Activated CD4-positive, alpha-beta T cell treated with anti-CD3 and anti-CD28 coated beads, Interleukin-2, amount 10 ng/mL, durations not matched to agents 24 days and 14 days (primary cell): ENCODE measurements around the gene GJC2. TPM values are rescaled to one million over a fixed set of nuclear protein-coding genes. Genes with fewer than 3 reads are reported as not detected.

Experiments used
- DNase-seq: peaks from one replicate; pipeline ENCODE4 v3.0.0; 2022
- H3K27ac Mint-ChIP-seq: one replicate; pipeline ENCODE4 v1.8.0; 2022; ENCODE audit warnings: mild to moderate bottlenecking, mixed read lengths
- H3K27me3 Mint-ChIP-seq: one replicate; pipeline ENCODE4 v1.8.0; 2022; ENCODE audit warnings: mixed read lengths
- H3K36me3 Mint-ChIP-seq: one replicate; pipeline ENCODE4 v1.8.0; 2022; ENCODE audit warnings: low read depth, mild to moderate bottlenecking, mixed read lengths
- H3K4me1 Mint-ChIP-seq: one replicate; pipeline ENCODE4 v1.8.0; 2021; ENCODE audit warnings: mixed read lengths
- H3K4me3 Mint-ChIP-seq: one replicate; pipeline ENCODE4 v1.8.0; 2022; ENCODE audit warnings: mild to moderate bottlenecking, moderate library complexity, mixed read lengths
- H3K9me3 Mint-ChIP-seq: one replicate; pipeline ENCODE4 v1.8.0; 2021; ENCODE audit warnings: mixed read lengths
- intact Hi-C: fragments of 100-400 bp; cut with micrococcal nuclease; formaldehyde crosslinking; loops from one replicate; pipeline ENCODE4 v1.15.1; 2023
- total RNA-seq: library from RNA; stranded (reverse); gene quantifications from 2 replicates; pipeline ENCODE4 v1.2.3, GENCODE V29; 2022

GJC2 gene
- 0.69 and 0.96 TPM in 2 replicates for total RNA-seq

DNA sequence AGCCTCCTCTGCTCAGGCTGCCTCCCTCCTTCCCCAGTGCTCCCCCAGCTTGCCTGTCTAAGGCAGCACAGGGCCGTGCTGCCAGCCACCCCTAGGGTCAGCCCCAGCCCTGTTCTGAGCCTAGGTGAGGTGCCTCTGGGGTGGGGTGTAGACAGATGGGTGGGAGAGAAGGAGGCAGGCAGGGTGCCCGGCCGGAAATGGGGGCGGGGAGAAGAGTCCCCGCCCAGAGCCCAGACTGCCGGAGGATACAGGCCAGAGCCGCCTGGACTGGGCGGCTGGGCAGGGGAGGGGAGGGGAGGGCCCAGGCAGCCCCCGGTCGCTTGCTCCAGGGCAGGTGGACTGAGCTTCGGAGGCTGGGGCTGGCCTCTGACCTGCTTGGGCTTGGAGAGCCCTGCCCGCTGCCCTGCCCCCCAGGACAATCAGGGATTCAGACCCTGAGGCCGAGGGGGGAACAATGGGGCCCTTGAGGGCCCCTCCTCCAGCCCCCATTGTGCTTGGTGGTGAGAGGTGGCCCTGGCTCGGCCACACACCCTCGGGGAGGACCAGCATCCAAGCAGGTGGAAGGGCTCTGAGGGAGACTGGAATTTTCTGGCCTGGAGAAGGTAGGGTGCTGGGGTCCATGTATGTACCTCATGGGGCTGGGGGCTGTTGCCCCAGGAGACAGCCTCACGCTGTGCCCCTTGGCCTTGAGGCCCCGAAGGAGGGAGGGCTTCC is at the start of gene GJC2:
GJC2 (plus strand) TSS at position 525 of the 714 bp plus-strand sequence. CDS start 7,829 bp downstream, outside the sequence.
- Mint-ChIP-seq H3K4me1 (peaks cover 2% of the 10 kb centered on the region), H3K9me3 (no peaks in the 10 kb centered on the region), H3K27me3 (no peaks in the 10 kb centered on the region), H3K4me3 (no peak within 1 kb of the TSS), H3K27ac (no peak within 1 kb of the TSS), H3K36me3 (peaks cover 3% of the 10 kb centered on the region)
- intact Hi-C loops, result no loop called here
- no peak for DNase-seq

GRCh38 chr1:228100822-228101613 is 48.7 kb upstream of the GJC2 start:
- peaks cover 38% of the 10 kb centered on the region for H3K36me3 Mint-ChIP-seq
- H3K4me1 Mint-ChIP-seq, result peaks cover 22% of the 10 kb centered on the region
- peak overlapping the region; percentile 74 for H3K27ac Mint-ChIP-seq
- intact Hi-C loops, result loop anchor here (10.0 kb wide), 1 partner anchor 336 kb away; no protein-coding TSS in a partner anchor
- H3K9me3 Mint-ChIP-seq, result no peaks in the 10 kb centered on the region
- DNase-seq, result peak; percentile 62
- peak overlapping the region; percentile 93 for H3K4me3 Mint-ChIP-seq
- peaks cover 2% of the 10 kb centered on the region for H3K27me3 Mint-ChIP-seq

DNA sequence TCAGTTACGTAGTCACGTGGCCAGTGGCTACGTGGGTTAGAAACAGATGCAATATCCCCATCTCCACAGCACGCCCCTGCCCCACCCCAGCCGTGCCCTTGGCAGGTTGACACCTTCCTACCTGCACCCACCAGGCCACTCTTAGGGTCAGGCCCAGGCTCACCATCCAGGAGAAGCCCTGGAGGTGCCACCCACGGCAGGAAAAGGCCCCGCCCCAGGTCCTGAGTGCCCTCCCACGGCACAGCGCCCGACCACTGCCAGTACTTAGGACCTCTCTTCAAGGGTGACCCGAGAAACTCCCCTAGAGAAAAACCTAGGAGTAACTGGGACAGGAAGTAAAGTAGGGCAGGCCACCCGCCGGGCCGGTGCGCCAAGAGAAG is 48.1 kb upstream of the GJC2 start:
- H3K27me3 Mint-ChIP-seq, result peaks cover 2% of the 10 kb centered on the region
- peak; percentile 67 for DNase-seq
- peaks cover 38% of the 10 kb centered on the region for H3K36me3 Mint-ChIP-seq
- intact Hi-C loops, result loop anchor here (10.0 kb wide), 1 partner anchor 337 kb away; no protein-coding TSS in a partner anchor
- peak overlapping the region; percentile 74 for H3K27ac Mint-ChIP-seq
- peak overlapping the region; percentile 93 for H3K4me3 Mint-ChIP-seq
- H3K4me1 Mint-ChIP-seq, result peaks cover 22% of the 10 kb centered on the region
- H3K9me3 Mint-ChIP-seq, result no peaks in the 10 kb centered on the region

DNA sequence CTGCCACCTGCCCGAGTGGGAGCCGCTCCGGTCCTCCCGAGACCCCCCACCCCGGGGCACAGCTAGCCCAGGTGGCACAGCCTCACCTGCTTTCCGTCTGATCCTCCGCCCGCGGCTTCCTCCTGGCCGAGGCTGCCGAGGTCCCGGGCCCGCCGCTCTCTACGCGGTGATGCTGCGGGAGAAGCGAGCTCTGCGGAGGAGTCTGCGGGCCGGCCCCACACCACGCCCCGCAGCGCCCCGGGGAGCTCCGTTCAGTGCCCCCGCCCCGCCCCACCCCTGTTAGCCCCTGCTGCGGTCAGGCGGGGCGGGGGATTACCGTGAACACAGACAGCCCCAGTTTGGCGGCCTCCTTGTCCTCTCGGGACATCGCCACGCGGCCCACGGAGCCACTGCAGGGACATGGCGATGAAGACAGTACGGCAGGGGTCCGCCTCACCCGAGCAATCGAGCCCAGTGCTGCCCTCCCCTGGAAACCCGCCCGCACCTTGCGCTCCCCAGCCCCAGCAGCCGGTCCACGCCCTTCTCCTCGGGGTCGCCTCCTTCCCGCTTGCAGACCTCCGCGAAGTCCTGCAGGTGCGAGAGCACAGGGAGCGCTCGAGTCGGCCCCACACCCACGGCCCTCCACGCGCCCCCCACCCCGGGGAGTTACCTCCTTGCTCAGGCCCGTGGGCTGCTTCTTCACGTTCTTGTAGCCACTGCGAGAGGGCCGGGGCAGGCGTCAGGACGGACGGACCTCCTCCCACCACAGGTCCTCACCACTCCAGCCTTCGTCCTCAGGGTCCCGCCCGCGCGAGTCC is 47.5 kb upstream of the GJC2 start:
- peak overlapping the region; percentile 75 for H3K27ac Mint-ChIP-seq
- peaks cover 40% of the 10 kb centered on the region for H3K36me3 Mint-ChIP-seq
- H3K9me3 Mint-ChIP-seq, result no peaks in the 10 kb centered on the region
- intact Hi-C loops, result loop anchor here (2.0 to 10.0 kb wide), 2 partner anchors 337 to 363 kb away; no protein-coding TSS in a partner anchor
- H3K27me3 Mint-ChIP-seq, result peaks cover 2% of the 10 kb centered on the region
- H3K4me3 Mint-ChIP-seq, result peak overlapping the region; percentile 93
- DNase-seq, result peak; percentile 84
- H3K4me1 Mint-ChIP-seq, result peaks cover 22% of the 10 kb centered on the region

DNA sequence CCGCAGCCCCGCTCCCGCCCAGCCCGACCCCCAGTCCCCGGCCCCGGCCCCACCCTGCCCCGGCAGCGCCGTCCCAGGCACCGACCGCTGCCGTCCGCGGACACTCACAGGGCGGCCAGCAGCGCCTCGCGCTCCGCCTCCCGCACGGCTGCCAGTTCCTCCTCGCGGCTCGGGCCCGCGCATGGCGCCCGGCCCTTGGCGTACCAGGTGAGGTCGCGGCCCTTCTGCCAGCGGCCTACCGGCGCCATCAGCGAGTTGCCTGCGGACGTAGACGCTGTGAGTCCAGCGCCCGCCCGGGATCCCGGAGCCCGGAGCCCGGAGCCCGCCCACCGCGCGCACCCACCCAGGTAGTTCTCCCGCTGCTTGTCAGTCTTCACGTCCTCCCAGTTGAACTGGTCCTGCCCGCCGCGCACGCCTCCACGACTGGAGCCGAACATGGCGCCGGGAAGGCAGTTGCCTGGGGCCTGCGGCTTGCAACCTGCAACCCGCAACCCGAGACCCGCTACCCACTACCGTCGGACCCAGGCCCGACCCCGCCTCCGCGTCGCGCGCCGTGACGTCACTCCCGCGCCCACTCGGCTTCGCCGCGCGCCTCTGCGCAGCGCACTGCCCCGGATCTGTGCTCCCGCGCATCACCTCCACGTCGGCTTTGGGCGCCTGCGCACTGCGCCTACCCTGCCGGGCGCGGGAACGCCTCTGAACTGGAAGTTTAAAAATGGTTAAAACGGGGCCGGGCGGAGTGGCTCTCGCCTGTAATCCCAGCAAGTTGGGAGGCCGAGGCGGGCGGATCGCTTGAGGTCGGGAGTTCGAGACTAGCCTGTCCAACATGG is 46.7 kb upstream of the GJC2 start, which contains the start of gene C1orf35:
C1orf35 (minus strand) TSS at position 535 of the 830 bp plus-strand sequence; CDS start at position 437, 98 bp downstream.
- intact Hi-C loops, result loop anchor here (1.0 to 10.0 kb wide), 4 partner anchors 21 to 362 kb away; partner anchors contain the start of genes ARF1 and GUK1
- Mint-ChIP-seq H3K9me3 (no peaks in the 10 kb centered on the region), H3K27me3 (peaks cover 2% of the 10 kb centered on the region), H3K4me1 (peaks cover 24% of the 10 kb centered on the region), H3K4me3 (peak within 1 kb of the TSS; percentile 93), H3K36me3 (peaks cover 34% of the 10 kb centered on the region), H3K27ac (peak within 1 kb of the TSS; percentile 97)
- peak; percentile 99 for DNase-seq

DNA sequence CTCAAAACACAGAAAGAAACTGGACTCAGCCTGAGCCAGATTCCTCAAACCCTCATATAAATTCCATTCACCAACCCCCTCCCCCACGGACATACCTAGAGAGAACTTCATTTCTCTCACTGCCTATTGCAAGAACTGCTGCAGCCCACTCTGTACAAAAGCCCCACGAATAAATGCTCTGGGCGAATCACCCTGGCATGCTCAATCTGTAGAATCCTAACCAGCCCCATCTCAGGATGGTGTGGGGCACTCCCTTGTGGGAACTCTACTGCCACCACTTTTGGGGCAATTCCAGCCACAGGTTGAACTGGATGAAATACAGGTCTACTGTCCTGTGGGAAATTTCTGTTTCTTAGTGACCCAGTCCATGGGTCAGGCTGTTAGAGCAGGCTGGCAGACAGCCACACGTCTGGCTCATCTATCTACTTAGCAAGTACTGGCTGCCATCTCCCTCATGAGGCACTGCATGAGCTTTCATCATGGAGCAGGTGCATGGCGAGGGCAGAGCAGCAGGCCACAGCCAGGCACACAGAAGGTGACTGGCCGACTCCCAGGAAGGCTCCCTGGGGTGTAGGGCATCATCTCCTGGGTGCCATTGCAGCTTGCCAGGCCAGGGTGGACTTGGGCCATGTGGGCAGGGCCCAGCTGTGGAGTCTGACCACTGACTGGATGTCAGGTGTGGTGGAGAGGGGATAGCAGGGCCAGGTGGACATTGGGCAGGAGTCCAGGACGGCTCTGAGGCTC is 45.0 kb upstream of the GJC2 start:
- H3K4me3 Mint-ChIP-seq, result peak overlapping the region; percentile 93
- peaks cover 30% of the 10 kb centered on the region for H3K36me3 Mint-ChIP-seq
- DNase-seq, result no peak
- peaks cover 4% of the 10 kb centered on the region for H3K27me3 Mint-ChIP-seq
- no peaks in the 10 kb centered on the region for H3K9me3 Mint-ChIP-seq
- H3K4me1 Mint-ChIP-seq, result peaks cover 31% of the 10 kb centered on the region
- intact Hi-C loops, result loop anchor here (5.0 to 10.0 kb wide), 2 partner anchors 303 to 340 kb away; partner anchors contain the start of gene TRIM11
- H3K27ac Mint-ChIP-seq, result peak overlapping the region; percentile 76

DNA sequence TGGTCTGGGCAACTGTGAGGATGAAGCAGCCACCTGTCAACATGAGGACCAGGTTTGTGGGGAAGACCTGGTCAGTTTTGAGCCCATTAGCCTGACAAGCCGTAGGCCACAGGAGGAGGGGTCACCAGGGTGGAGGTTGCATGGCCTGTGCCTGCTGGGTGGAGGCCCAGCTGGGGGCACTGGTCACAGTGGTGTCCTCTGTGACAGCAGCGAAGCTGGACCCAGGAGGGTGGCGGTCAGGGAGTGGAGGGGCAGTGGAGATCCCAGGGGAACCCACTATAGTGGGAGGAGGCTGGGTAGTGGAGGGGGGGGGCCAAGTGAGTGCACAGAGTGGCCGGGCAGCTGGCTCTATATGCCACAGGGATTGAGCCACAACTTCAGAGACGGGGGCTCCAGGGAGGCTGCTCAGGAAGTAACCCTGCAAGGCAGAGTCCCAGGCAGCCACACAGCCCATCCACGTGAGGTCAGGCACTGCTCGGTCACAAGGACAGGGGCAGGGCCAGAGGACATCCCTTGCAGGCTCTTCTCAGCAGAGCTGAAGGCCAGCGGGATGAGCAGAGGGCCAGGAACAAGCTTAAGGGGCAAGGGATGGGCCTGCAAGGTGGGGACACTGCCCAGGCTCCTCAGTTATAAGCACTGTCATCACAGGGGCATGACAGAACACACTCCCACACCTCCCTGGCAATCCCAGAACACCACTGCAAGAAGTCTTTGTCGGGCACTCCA is 44.3 kb upstream of the GJC2 start:
- Mint-ChIP-seq H3K27ac (no peak overlapping the region), H3K36me3 (peaks cover 24% of the 10 kb centered on the region), H3K4me3 (no peak overlapping the region), H3K4me1 (peaks cover 38% of the 10 kb centered on the region), H3K27me3 (peaks cover 4% of the 10 kb centered on the region), H3K9me3 (no peaks in the 10 kb centered on the region)
- DNase-seq, result no peak
- intact Hi-C loops, result loop anchor here (5.0 to 10.0 kb wide), 2 partner anchors 302 to 341 kb away; partner anchors contain the start of gene TRIM11

GRCh38 chr1:228105996-228106799 is 43.5 kb upstream of the GJC2 start:
- peaks cover 37% of the 10 kb centered on the region for H3K4me1 Mint-ChIP-seq
- DNase-seq, result no peak
- intact Hi-C loops, result loop anchor here (5.0 to 10.0 kb wide), 2 partner anchors 301 to 341 kb away; partner anchors contain the start of gene TRIM11
- peak overlapping the region; percentile 14 for H3K4me3 Mint-ChIP-seq
- H3K27me3 Mint-ChIP-seq, result peaks cover 4% of the 10 kb centered on the region
- H3K36me3 Mint-ChIP-seq, result peaks cover 24% of the 10 kb centered on the region
- no peak overlapping the region for H3K27ac Mint-ChIP-seq
- no peaks in the 10 kb centered on the region for H3K9me3 Mint-ChIP-seq

DNA sequence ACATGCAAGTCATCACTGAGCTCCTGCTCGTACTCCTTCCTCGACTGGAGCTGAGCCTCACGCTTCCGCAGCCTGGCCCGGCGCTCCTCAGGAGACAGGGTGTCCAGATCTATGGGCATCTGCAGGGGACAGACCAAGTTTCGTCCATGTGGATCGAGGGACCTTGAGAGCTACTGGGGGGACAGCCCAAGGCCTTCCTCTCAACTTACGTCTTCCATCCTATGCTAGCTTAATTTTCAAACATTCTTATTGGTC is 43.0 kb upstream of the GJC2 start:
- peaks cover 33% of the 10 kb centered on the region for H3K4me1 Mint-ChIP-seq
- no peak overlapping the region for H3K4me3 Mint-ChIP-seq

DNA sequence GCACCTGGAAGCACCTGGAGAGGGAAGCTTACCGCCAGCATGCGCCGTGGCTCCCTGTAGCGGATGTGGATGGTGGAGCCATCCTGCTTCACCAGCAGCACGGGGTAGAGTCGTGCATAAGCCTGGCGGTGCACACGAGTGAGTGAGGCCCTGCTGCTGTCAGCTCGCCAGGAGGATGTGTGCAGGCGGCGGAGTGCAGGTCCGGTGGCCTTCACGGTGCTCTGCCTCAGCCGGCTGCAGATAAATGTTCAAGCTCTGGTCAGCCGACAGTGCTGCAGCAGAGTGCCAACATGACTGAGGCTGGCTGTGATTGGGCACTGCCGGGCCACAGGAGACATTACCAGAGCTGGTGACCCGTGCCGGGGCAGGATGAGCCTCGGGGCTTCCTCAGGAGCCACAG is 42.1 kb upstream of the GJC2 start:
- no peak for DNase-seq
- H3K4me3 Mint-ChIP-seq, result peak overlapping the region; percentile 95
- peaks cover 20% of the 10 kb centered on the region for H3K36me3 Mint-ChIP-seq
- H3K27ac Mint-ChIP-seq, result no peak overlapping the region
- H3K9me3 Mint-ChIP-seq, result no peaks in the 10 kb centered on the region
- intact Hi-C loops, result loop anchor here (5.0 to 10.0 kb wide), 2 partner anchors 300 to 343 kb away; partner anchors contain the start of gene TRIM11
- peaks cover 33% of the 10 kb centered on the region for H3K4me1 Mint-ChIP-seq
- peaks cover 4% of the 10 kb centered on the region for H3K27me3 Mint-ChIP-seq

More for the DNA sequence above, 43.0 kb upstream of the GJC2 start:
- no peak for DNase-seq
- H3K27me3 Mint-ChIP-seq, result peaks cover 4% of the 10 kb centered on the region
- no peaks in the 10 kb centered on the region for H3K9me3 Mint-ChIP-seq
- H3K27ac Mint-ChIP-seq, result no peak overlapping the region
- intact Hi-C loops, result loop anchor here (5.0 to 10.0 kb wide), 2 partner anchors 301 to 342 kb away; partner anchors contain the start of gene TRIM11
- peaks cover 20% of the 10 kb centered on the region for H3K36me3 Mint-ChIP-seq
